GM12878 (cell line): ENCODE data around the gene KRI1. TPM values are rescaled to one million over a fixed set of nuclear protein-coding genes. Genes with fewer than 3 reads are reported as not detected.

Source experiments
- ASH2L ChIP-seq: fragments of 300-600, 200-600 bp; sonication (generic); IDR thresholded peaks from 2 replicates; pipeline ENCODE4 v1.6.1; 2017; ENCODE audit warnings: low read depth, mild to moderate bottlenecking, borderline replicate concordance
- BACH1 ChIP-seq: fragments of 450-650 bp; IDR thresholded peaks from 2 replicates; pipeline ENCODE4 v1.6.1; 2017; ENCODE audit warnings: mild to moderate bottlenecking, borderline replicate concordance
- BHLHE40 ChIP-seq, 2 experiments: fragments of 450-650 bp in 1 of 2; IDR thresholded peaks; 2 replicates each; pipeline ENCODE4 v1.6.1; 2011 to 2017; ENCODE audit warnings: low read depth in 2 of 2, borderline replicate concordance in 1 of 2, improper control_type of control experiment in 1 of 2, low read length in 1 of 2, mild to moderate bottlenecking in 1 of 2
- LARP7 ChIP-seq: fragments of 450-650 bp; IDR thresholded peaks from 2 replicates; pipeline ENCODE4 v1.6.1; 2017; ENCODE audit warnings: mild to moderate bottlenecking
- MTA3 ChIP-seq: IDR thresholded peaks from 2 replicates; pipeline ENCODE4 v1.6.1; 2012; ENCODE audit warnings: low read length, inconsistent platforms, borderline replicate concordance
- NKRF ChIP-seq: fragments of 450-650 bp; conservative IDR thresholded peaks from 2 replicates; pipeline ENCODE4 v1.6.1; 2017; ENCODE audit warnings: mild to moderate bottlenecking, moderate library complexity
- NRF1 ChIP-seq: conservative IDR thresholded peaks from 2 replicates; pipeline ENCODE4 v1.6.1; 2011; ENCODE audit warnings: mild to moderate bottlenecking, low read depth, low read length, improper control_type of control experiment
- POLR2AphosphoS5 ChIP-seq: IDR thresholded peaks from 2 replicates; pipeline ENCODE4 v1.6.1; 2011; ENCODE audit warnings: mild to moderate bottlenecking, low read length, inconsistent platforms
- POU2F2 ChIP-seq: IDR thresholded peaks from 3 replicates; pipeline ENCODE4 v1.6.1; 2011; ENCODE audit warnings: low read depth, mild to moderate bottlenecking, low read length, borderline replicate concordance
- RAD51 ChIP-seq: fragments of 450-650 bp; IDR thresholded peaks from 2 replicates; pipeline ENCODE4 v1.6.1; 2016; ENCODE audit warnings: moderate library complexity, mild to moderate bottlenecking, inconsistent platforms
- RBBP5 ChIP-seq: fragments of 200-600 bp; sonication (generic); conservative IDR thresholded peaks from 2 replicates; pipeline ENCODE4 v1.6.1; 2016
- ZBED1 ChIP-seq: IDR thresholded peaks from 2 replicates; pipeline ENCODE4 v1.6.1; 2016; ENCODE audit warnings: borderline replicate concordance
- ZNF687 ChIP-seq: fragments of 450-650 bp; IDR thresholded peaks from 2 replicates; pipeline ENCODE4 v1.6.1; 2017; ENCODE audit warnings: mild to moderate bottlenecking, moderate library complexity
- ZSCAN29 ChIP-seq: fragments of 450-650 bp; IDR thresholded peaks from 2 replicates; pipeline ENCODE4 v1.6.1; 2017; ENCODE audit warnings: mild to moderate bottlenecking, moderate library complexity
- polyA plus RNA-seq, 11 experiments: library from polyadenylated mRNA; depleted of rRNA in 4 of 11; unstranded in 6 of 11; stranded (reverse) in 5 of 11; fragments of >200 nt; fragmentation: Nextera tagmentation in 4 of 11; fragmentation: Illumina TruSeq in 1 of 11; extraction: Ambion mirVana in 4 of 11; extraction: Trizol in 1 of 11; gene quantifications; 1 replicate in 1 of 11; 2 replicates in 10 of 11; pipeline versions ENCODE4 v1.2.1 to v1.2.3, GENCODE V29; 2011 to 2016; ENCODE audit warnings: inconsistent platforms in 2 of 11, missing spikeins in 2 of 11, low read depth in 1 of 11
- total RNA-seq, 4 experiments: library from RNA; depleted of rRNA in 3 of 4; stranded (reverse); fragments of >200 nt in 3 of 4; fragmentation: Illumina TruSeq in 1 of 4; extraction: Trizol in 1 of 4; gene quantifications; 2 replicates each; pipeline versions ENCODE4 v1.2.1 to v1.2.3, GENCODE V29; 2013 to 2021
- TF ChIP-seq, protein P1 (sequence below): IDR thresholded peaks from 2 replicates; pipeline ENCODE4 v1.6.1; 2012; ENCODE audit warnings: mild to moderate bottlenecking, low read depth, low read length
- TF ChIP-seq, protein P2 (sequence below): IDR thresholded peaks from 2 replicates; pipeline ENCODE4 v1.6.1; 2011; ENCODE audit warnings: borderline replicate concordance, low read depth, mild to moderate bottlenecking, moderate library complexity, mixed read lengths, low read length; ENCODE audit not compliant: insufficient read depth; ENCODE audit errors: extremely low read length
- TF ChIP-seq, protein P3 (sequence below): fragments of 450-650 bp; IDR thresholded peaks from 2 replicates; pipeline ENCODE4 v1.6.1; 2017; ENCODE audit warnings: mild to moderate bottlenecking, low read depth, inconsistent platforms; ENCODE audit not compliant: poor library complexity, severe bottlenecking

The KRI1 gene
- total and polyA plus RNA-seq, 10 of the 15 experiments (the other 5 are each of a cell fraction or from before 2014, with no cell fraction given) = 0.98 to 42.5 (median 24.7) TPM

GRCh38 chr19:10604460-10604980 lies 38.7 kb upstream of the KRI1 start (continued):
- no peak for TF ChIP-seq ZBED1
- TF ChIP-seq, protein P1, sequence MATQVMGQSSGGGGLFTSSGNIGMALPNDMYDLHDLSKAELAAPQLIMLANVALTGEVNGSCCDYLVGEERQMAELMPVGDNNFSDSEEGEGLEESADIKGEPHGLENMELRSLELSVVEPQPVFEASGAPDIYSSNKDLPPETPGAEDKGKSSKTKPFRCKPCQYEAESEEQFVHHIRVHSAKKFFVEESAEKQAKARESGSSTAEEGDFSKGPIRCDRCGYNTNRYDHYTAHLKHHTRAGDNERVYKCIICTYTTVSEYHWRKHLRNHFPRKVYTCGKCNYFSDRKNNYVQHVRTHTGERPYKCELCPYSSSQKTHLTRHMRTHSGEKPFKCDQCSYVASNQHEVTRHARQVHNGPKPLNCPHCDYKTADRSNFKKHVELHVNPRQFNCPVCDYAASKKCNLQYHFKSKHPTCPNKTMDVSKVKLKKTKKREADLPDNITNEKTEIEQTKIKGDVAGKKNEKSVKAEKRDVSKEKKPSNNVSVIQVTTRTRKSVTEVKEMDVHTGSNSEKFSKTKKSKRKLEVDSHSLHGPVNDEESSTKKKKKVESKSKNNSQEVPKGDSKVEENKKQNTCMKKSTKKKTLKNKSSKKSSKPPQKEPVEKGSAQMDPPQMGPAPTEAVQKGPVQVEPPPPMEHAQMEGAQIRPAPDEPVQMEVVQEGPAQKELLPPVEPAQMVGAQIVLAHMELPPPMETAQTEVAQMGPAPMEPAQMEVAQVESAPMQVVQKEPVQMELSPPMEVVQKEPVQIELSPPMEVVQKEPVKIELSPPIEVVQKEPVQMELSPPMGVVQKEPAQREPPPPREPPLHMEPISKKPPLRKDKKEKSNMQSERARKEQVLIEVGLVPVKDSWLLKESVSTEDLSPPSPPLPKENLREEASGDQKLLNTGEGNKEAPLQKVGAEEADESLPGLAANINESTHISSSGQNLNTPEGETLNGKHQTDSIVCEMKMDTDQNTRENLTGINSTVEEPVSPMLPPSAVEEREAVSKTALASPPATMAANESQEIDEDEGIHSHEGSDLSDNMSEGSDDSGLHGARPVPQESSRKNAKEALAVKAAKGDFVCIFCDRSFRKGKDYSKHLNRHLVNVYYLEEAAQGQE = no peak
- TF ChIP-seq, protein P2, sequence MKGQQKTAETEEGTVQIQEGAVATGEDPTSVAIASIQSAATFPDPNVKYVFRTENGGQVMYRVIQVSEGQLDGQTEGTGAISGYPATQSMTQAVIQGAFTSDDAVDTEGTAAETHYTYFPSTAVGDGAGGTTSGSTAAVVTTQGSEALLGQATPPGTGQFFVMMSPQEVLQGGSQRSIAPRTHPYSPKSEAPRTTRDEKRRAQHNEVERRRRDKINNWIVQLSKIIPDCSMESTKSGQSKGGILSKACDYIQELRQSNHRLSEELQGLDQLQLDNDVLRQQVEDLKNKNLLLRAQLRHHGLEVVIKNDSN = no peak
- 0 out of 2 replicates have a peak, but pooled peaks have one; percentile 11 for TF ChIP-seq NRF1
- TF ChIP-seq, protein P3, sequence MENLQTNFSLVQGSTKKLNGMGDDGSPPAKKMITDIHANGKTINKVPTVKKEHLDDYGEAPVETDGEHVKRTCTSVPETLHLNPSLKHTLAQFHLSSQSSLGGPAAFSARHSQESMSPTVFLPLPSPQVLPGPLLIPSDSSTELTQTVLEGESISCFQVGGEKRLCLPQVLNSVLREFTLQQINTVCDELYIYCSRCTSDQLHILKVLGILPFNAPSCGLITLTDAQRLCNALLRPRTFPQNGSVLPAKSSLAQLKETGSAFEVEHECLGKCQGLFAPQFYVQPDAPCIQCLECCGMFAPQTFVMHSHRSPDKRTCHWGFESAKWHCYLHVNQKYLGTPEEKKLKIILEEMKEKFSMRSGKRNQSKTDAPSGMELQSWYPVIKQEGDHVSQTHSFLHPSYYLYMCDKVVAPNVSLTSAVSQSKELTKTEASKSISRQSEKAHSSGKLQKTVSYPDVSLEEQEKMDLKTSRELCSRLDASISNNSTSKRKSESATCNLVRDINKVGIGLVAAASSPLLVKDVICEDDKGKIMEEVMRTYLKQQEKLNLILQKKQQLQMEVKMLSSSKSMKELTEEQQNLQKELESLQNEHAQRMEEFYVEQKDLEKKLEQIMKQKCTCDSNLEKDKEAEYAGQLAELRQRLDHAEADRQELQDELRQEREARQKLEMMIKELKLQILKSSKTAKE = peak; percentile 14
- TF ChIP-seq MTA3 = 0 out of 2 replicates have a peak, but pooled peaks have one; percentile 27
- peak; percentile 75 for TF ChIP-seq POLR2AphosphoS5
- no peak for TF ChIP-seq RAD51
- TF ChIP-seq BHLHE40 (IDR thresholded peaks at IDR 0.05; ENCODE audit: borderline replicate concordance in 1 of 2, low read depth in 2 of 2, low read length in 1 of 2) = 0 out of 4 replicates have a peak, but pooled peaks of 1 of the 2 experiments have one; percentile 10
- TF ChIP-seq POU2F2 = peak; percentile 74; the same call in 2 of the 3 replicates
- TF ChIP-seq ZSCAN29 = 0 out of 2 replicates have a peak, but pooled peaks have one; percentile 14
- TF ChIP-seq ZNF687 = peak; percentile 67
- TF ChIP-seq LARP7 = peak; percentile 31; the same call in 1 of the 2 replicates
- no peak for TF ChIP-seq RBBP5
- TF ChIP-seq ASH2L = no peak
- peak; percentile 47; the same call in 1 of the 2 replicates for TF ChIP-seq NKRF
- peak; percentile 43; the same call in 1 of the 2 replicates for TF ChIP-seq BACH1
